ENCODE results near the gene AUTS2. TPM values are rescaled to one million over a fixed set of nuclear protein-coding genes. Genes with fewer than 3 reads are reported as not detected.

AUTS2 gene
- total and polyA plus RNA-seq, 10 of the 15 experiments (the other 5 are each of a cell fraction or from before 2014, with no cell fraction given), result 6.4 to 55.6 (median 21.6) TPM

- no peaks in the 10 kb centered on the region for H4K20me1 ChIP-seq (ENCODE audit: control insufficient read depth, insufficient read depth)
- intact Hi-C loops (cut with micrococcal nuclease; ENCODE audit: unreplicated experiment), result no loop called here
- no peak for FAIRE-seq
- CTCF ChIA-PET, result interaction anchor here (1.1 to 1.6 kb wide), 5 partner anchors 9 to 260 kb away, joined by 3 to 5 read pairs (median 3); no protein-coding TSS in a partner anchor
- H3K79me2 ChIP-seq (ENCODE audit: control insufficient read depth, insufficient read depth, low read length), result peaks cover 5% of the 10 kb centered on the region
- no peaks in the 10 kb centered on the region for H3K27me3 ChIP-seq (replicated peaks in 1 of 2; ENCODE audit: control insufficient read depth in 2 of 2, insufficient read depth in 2 of 2, low read length in 1 of 2)
- ATAC-seq, result peak; percentile 56
- no peak overlapping the region for H3K4me2 ChIP-seq (ENCODE audit: control insufficient read depth, insufficient read depth)
- SMC1A ChIA-PET (ENCODE audit: uncharacterized antibody, unreplicated experiment), result interaction anchor here (0.8 to 5.8 kb wide), 10 partner anchors 8 to 47 kb away, joined by 3 to 59 read pairs (median 7); no protein-coding TSS in a partner anchor
- 29% methylated on average over 1 of the region's 1 CpG for WGBS (ENCODE audit: insufficient coverage, insufficient replicate concordance, low lambda C conversion rate, missing lambda C conversion rate)
- RAD21 ChIA-PET (ENCODE audit: unreplicated experiment), result interaction anchor here (0.9 to 1.6 kb wide), 4 partner anchors 10 to 44 kb away, joined by 3 read pairs; no protein-coding TSS in a partner anchor
- no peaks in the 10 kb centered on the region; the same call in 2 of the 3 replicates for H3K9me3 ChIP-seq (replicated peaks; ENCODE audit: control insufficient read depth, insufficient read depth, low read length)
- no TSS peak for BruUV-seq (replicated peaks)
- H3K36me3 ChIP-seq (ENCODE audit: control insufficient read depth in 2 of 2, insufficient read depth in 2 of 2, low read length in 1 of 2), result no peaks in the 10 kb centered on the region
- no peak for DNase-seq (ENCODE audit: low read depth, low spot score)
- POLR2A ChIA-PET, result interaction anchor here (1.1 kb wide), 1 partner anchor 43 kb away, joined by 3 read pairs; no protein-coding TSS in a partner anchor
- no peak overlapping the region for H3K9ac ChIP-seq (ENCODE audit: control insufficient read depth, insufficient read depth, low read length)
- no peak overlapping the region for H2AFZ ChIP-seq (ENCODE audit: control insufficient read depth, low read depth, low read length)
- TF ChIP-seq CBX3 (IDR thresholded peaks at IDR 0.05; ENCODE audit: borderline replicate concordance, low read depth), result no peak
- TF ChIP-seq NFYB (IDR thresholded peaks at IDR 0.05; ENCODE audit: insufficient read depth, low read depth, low read length), result no peak
- peak; percentile 30; the same call in 1 of the 2 replicates for TF ChIP-seq ATF7 (IDR thresholded peaks at IDR 0.05; ENCODE audit: low read depth)
- TF ChIP-seq RUNX3 (IDR thresholded peaks at IDR 0.05; ENCODE audit: low read length), result peak; percentile 31; the same call in 1 of the 2 replicates
- H3K4me3 ChIP-seq, result no peak overlapping the region
- in situ Hi-C loops (cut with MboI), result no loop called here
- no peak overlapping the region for H3K27ac ChIP-seq (ENCODE audit: control insufficient read depth, insufficient read depth)
- H3K4me1 ChIP-seq (ENCODE audit: control insufficient read depth, insufficient read depth, low read length), result peaks cover 7% of the 10 kb centered on the region
Observed at GRCh38 chr7:69780379-69780778, 182.1 kb downstream of the AUTS2 start.

- ATAC-seq, result no peak
- RAD21 ChIA-PET (ENCODE audit: unreplicated experiment), result interaction anchor here (0.9 kb wide), 1 partner anchor 42 kb away, joined by 3 read pairs; no protein-coding TSS in a partner anchor
- DNase-seq (ENCODE audit: low read depth, low spot score), result no peak
- CTCF ChIA-PET, result interaction anchor here (1.1 to 1.6 kb wide), 5 partner anchors 8 to 259 kb away, joined by 3 to 5 read pairs (median 4); no protein-coding TSS in a partner anchor
- no peak for FAIRE-seq
- WGBS (ENCODE audit: insufficient coverage, insufficient replicate concordance, low lambda C conversion rate, missing lambda C conversion rate), result 29% methylated on average over 3 of the region's 3 CpGs
- H3K79me2 ChIP-seq (ENCODE audit: control insufficient read depth, insufficient read depth, low read length), result peaks cover 5% of the 10 kb centered on the region
- no peak for TF ChIP-seq NFIC (IDR thresholded peaks at IDR 0.05; ENCODE audit: low read depth, low read length)
- TF ChIP-seq TARDBP (IDR thresholded peaks at IDR 0.05; ENCODE audit: borderline replicate concordance), result no peak
- no peak for TF ChIP-seq CTCF (IDR thresholded peaks at IDR 0.05 in 2 of 3, conservative IDR thresholded peaks at IDR 0.05 in 1 of 3; ENCODE audit: control insufficient read depth in 2 of 3, extremely low read depth in 1 of 3, insufficient read depth in 1 of 3, low read depth in 3 of 3, low read length in 3 of 3)
- no peak for TF ChIP-seq EED (IDR thresholded peaks at IDR 0.05; ENCODE audit: low read depth)
- no peak for TF ChIP-seq SPI1 (IDR thresholded peaks at IDR 0.05; ENCODE audit: borderline replicate concordance, insufficient read depth, low read depth, low read length)
- TF ChIP-seq STAT3 (IDR thresholded peaks at IDR 0.05; ENCODE audit: low read depth, low read length), result no peak
- no peak for TF ChIP-seq BCL3 (IDR thresholded peaks at IDR 0.05; ENCODE audit: borderline replicate concordance, insufficient read depth, low read depth, low read length, poor library complexity, severe bottlenecking)
- TF ChIP-seq MEF2B (IDR thresholded peaks at IDR 0.05; ENCODE audit: partially characterized antibody, poor library complexity, severe bottlenecking), result no peak
- TF ChIP-seq ATF7 (IDR thresholded peaks at IDR 0.05; ENCODE audit: low read depth), result no peak
- no peak overlapping the region for H2AFZ ChIP-seq (ENCODE audit: control insufficient read depth, low read depth, low read length)
- intact Hi-C loops (cut with micrococcal nuclease; ENCODE audit: unreplicated experiment) (no loop called here), in situ Hi-C loops (cut with MboI) (no loop called here)
- H4K20me1 ChIP-seq (ENCODE audit: control insufficient read depth, insufficient read depth), result no peaks in the 10 kb centered on the region
- H3K9me3 ChIP-seq (replicated peaks; ENCODE audit: control insufficient read depth, insufficient read depth, low read length), result no peaks in the 10 kb centered on the region; the same call in 2 of the 3 replicates
- no TSS peak for BruUV-seq (replicated peaks)
- SMC1A ChIA-PET (ENCODE audit: uncharacterized antibody, unreplicated experiment), result interaction anchor here (0.8 to 5.3 kb wide), 8 partner anchors 8 to 77 kb away, joined by 3 to 30 read pairs (median 4); no protein-coding TSS in a partner anchor
- H3K4me3 ChIP-seq, result no peak overlapping the region
- peaks cover 7% of the 10 kb centered on the region for H3K4me1 ChIP-seq (ENCODE audit: control insufficient read depth, insufficient read depth, low read length)
- no peak overlapping the region for H3K4me2 ChIP-seq (ENCODE audit: control insufficient read depth, insufficient read depth)
- POLR2A ChIA-PET, result interaction anchor here (0.6 to 1.1 kb wide), 2 partner anchors 12 to 42 kb away, joined by 3 read pairs; no protein-coding TSS in a partner anchor
- H3K27ac ChIP-seq (ENCODE audit: control insufficient read depth, insufficient read depth), result no peak overlapping the region
- H3K9ac ChIP-seq (ENCODE audit: control insufficient read depth, insufficient read depth, low read length), result no peak overlapping the region
- no peaks in the 10 kb centered on the region for H3K27me3 ChIP-seq (replicated peaks in 1 of 2; ENCODE audit: control insufficient read depth in 2 of 2, insufficient read depth in 2 of 2, low read length in 1 of 2)
- no peaks in the 10 kb centered on the region for H3K36me3 ChIP-seq (ENCODE audit: control insufficient read depth in 2 of 2, insufficient read depth in 2 of 2, low read length in 1 of 2)
Observed at GRCh38 chr7:69781412-69781846, 183.2 kb downstream of the AUTS2 start.

Data from GM12878 (cell line).